ENCODE data around the gene MPHOSPH10.
"Not testable (repeated sequence)": the region's sequence is repeated elsewhere in the genome, so short reads cannot be mapped to it uniquely, and the experiment has no call there.

The MPHOSPH10 gene

DNA sequence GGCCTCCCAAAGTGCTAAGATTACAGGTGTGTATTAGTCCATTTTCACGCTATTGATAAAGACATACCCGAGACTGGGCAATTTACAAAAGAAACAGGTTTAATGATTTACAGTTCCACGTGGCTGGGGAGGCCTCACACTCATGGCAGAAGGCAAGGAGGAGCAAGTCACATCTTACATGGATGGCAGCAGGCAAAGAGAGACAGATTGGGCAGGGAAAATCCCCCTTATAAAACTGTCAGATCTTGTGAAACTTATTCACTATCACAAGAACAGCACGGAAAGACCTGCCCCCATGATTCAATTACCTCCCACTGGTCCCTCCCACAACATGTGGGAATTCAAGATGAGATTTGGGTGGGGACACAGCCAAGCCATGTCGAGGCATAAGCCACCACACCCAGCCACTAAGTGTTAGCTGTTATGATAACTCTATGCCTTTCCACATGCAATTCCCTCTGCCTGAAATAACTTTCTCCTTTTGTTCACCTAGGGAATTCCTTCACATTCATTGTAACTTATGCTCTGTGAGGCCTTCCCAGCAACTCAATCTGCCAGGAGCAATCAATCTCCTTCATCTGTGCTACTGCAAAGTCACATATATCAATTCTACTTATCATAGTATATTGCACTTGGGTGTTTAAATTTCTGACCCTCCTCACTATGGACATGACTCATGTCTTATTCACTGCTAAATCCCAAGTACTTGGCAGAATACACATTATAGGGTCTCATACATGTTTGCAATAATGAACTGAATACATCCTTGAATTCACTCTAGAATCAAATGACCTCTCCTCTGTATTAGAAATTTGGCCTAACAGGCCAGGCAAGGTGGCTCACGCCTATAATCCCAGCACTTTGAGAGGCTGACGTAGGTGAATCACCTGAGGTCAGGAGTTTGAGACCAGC lies 7.8 kb upstream of the MPHOSPH10 start:
- DNase-seq = no peak

- no peak for DNase-seq
Observed at GRCh38 chr2:71125506-71126294, 4.7 kb upstream of the MPHOSPH10 start.

DNA sequence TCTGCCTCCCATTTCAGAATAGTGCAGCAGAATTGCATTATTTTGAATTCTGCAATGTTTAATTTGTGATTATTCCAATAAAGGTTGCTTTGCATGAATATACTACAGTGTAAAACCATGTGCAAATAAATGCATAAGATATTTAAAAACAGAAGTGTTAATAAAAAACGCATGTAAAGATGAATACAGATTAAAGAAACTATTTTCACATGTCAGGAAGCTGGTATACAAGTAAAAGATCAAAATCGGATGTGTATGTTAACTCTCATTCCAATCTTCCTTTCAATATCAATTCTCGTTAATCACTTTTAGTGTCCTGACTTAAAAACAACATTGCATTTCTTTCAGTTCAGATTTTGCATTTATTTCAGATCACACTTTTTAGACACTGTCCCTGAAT lies 3.5 kb upstream of the MPHOSPH10 start:
- DNase-seq = no peak

DNA sequence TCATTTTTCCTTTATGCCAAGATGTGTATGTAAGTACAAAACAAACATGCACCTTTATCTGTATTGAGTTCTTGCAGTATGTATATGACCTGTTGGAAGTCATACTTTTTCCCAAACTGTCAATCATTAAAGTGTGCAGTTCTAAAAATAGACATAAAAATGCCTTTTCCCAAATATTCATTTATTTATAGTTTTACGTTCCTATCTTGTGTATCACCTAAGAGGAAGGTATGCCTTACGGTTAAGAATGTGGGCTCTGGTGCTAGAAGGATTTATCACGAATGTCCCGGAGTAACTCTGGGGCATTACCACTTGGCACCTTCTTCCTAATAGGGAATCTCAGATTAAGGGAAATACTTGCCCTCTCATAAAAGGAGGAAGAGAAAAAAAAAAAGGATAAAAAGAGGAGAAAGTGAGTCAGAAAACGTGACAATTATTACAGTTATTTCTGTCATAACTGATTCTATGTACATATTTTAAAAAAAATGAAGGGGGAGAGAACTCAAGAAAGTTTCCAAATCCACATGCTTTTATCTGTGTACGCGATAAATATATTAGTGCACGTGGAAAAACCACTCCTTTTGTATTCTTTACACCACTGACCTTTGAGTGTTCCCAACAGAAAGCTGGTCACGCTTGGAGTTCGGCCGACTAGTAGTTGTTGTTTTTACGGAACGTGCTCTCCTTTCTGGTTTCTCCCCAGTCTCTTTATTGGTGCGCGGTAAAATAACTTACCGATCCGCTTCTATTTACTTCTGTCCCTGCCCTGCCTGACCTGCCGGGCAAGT lies 1.1 kb upstream of the MPHOSPH10 start:
- no peak for DNase-seq

DNA sequence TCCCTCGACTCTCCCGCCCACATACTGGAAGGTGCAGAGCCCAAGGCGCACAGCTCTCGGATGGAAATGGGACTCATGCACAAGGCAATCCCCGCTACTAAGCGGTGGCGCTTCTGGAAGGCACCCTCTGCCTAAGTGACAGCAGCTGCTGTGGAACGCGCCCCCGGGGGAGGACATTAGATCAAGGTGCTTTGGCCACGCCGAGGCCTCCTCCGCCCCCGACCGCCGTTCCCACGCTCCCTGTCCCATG lies 607 bp upstream of the MPHOSPH10 start:
- DNase-seq = no peak

- DNase-seq = no peak
Observed at GRCh38 chr2:71130905-71131244, 441 bp downstream of the MPHOSPH10 start.

- not testable (repeated sequence) for DNase-seq
Observed at GRCh38 chr2:71131387-71132166, 1.1 kb downstream of the MPHOSPH10 start.

- DNase-seq = no peak
Observed at GRCh38 chr2:71133603-71134002, 3.2 kb downstream of the MPHOSPH10 start.

- no peak for DNase-seq
Observed at GRCh38 chr2:71136174-71136573, 5.7 kb downstream of the MPHOSPH10 start.

GRCh38 chr2:71143782-71144181 lies 13.3 kb downstream of the MPHOSPH10 start:
- no peak for DNase-seq

DNA sequence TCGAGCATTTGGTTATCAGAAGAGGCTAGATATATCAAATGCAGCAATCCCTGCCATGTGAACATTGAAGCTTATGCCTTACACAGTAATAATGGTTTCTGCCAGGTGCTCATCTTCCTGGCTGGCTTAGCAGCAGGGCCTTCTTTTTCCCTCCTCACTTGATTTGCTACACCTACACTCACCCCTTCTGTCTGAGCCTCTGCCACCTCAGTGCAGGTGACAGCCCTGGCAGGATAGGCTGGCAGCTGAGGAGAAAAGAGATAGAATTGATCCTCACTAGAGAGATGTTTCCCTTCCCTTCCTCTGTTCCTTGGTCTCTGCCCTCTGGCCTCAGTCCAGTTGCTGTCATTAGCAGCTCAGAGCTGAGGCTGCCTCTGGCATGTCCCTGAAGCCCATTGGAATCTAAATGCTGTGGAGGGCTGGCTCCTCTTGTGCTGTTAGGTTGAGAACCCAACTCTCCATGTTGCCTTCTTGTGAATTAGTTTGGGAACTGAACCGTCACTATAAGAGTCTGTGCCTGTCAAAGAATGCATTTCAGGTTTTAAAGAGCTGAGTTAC lies 18.2 kb downstream of the MPHOSPH10 start:
- no peak for DNase-seq

- no peak for DNase-seq
Observed at GRCh38 chr2:71150082-71150816, 19.8 kb downstream of the MPHOSPH10 start.

DNA sequence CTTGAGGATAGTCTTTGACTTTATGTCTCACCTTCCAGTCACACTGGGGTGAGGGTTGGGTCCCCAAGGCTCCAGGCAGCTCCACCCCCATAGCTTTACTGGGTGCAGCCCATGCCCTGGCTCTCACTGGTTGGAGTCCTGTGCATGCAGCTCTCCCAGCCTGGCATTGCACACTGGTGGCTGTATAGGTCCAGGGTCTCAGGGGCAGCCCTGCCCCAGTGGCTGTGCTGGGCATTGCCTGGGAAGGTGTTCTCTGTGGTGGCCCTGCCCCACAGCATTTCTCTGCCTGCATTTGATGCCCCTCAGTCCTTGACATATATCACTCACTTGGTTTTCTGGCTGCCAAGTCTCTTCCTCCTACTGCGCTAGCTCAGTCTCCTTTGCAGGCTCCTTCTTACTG lies 21.2 kb downstream of the MPHOSPH10 start:
- no peak for DNase-seq

DNA sequence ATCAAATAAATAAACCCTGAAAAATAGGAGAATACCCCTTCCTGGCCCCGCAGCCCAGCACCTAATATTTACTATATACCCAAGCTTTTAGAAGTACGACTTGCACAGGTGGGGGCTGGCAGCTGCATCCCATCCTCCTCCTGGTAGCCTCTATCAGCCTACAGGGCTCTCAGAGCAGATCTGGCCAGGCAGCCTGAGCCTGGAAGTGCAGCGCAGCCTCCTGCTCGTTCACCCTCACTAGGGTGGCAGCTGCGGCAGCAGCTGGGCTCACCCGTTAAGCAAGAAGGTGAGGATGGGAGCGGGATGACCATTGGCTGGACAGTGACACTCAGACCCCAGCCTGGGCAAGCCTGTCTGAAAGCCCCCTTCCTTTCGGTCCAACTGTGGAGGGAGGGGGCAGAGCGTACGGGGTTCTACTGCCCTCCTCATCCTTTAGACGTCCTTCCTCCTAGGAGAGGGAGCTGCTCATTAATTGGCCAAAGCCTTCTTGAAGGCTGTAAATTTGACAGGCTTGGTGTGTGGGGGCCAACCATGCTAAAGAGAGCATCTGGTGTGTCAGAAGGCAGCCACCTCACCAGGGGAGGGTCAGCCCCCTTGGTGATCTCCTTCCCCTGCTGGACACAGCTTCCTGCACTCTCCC lies 23.3 kb downstream of the MPHOSPH10 start:
- DNase-seq = no peak

- no peak for DNase-seq
Observed at GRCh38 chr2:71154279-71154678, 23.8 kb downstream of the MPHOSPH10 start.

- DNase-seq = no peak
Observed at GRCh38 chr2:71154798-71155197, 24.4 kb downstream of the MPHOSPH10 start.

GRCh38 chr2:71155846-71156245 lies 25.4 kb downstream of the MPHOSPH10 start:
- DNase-seq = no peak

- DNase-seq = no peak
Observed at GRCh38 chr2:71156573-71156972, 26.1 kb downstream of the MPHOSPH10 start.

DNA sequence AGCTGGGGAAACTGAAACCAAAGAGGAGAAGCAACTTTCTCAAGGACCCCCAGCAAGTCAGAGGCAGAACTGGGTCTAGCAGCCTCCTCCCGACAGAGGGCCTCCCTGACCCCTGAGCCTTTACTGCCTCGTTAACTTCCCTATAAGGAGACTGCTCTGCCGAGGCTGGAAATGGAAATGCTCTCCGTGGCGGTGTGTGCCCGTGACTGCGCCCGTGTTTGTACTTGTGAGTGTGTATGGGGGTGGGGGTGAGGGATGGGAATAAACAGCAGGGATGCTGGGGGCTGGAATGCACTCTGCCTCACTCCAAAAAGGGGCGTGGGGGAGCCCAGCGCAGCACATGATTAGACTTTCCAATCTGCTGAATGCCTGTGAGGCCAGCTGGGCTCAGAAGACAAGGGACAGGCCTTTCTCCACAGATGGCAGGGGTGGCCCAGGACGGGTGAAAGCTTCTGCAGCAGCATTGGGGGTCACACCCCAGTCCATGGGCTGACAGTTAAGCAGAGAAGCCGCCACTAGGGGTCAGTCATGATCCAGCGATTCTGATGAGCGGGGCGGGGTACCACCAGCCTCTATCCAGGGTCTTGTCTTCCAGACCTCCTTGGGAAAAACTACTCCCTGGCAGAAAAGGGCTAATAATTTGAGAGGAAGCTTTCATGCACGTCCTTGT lies 26.8 kb downstream of the MPHOSPH10 start:
- DNase-seq = no peak

DNA sequence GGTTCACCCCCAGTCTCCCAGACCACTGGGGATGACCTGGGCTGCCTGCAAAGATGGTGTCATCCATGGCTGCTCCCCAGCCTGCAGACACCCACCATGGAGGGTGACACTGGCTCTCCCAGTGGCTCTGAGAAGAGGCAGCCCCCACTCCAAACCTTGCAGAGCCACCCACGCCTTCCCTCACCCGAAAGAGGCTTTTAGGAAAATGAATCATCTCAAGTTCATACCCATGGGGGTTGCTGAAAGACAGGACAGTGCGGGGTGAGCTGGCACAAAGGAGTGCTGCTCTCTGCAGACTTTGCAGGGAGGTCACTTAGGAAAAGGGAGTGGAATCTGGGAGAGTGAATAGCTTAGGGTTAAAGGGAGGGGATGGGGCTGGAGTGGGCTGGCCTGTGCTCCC lies 36.4 kb downstream of the MPHOSPH10 start:
- no peak for DNase-seq

- DNase-seq = no peak
Observed at GRCh38 chr2:71173096-71173495, 42.7 kb downstream of the MPHOSPH10 start.
